Sigmoid colon (tissue), 7 donors: ENCODE results near the gene RFNG. TPM values are rescaled to one million over a fixed set of nuclear protein-coding genes. Genes with fewer than 3 reads are reported as not detected.

Experiments used
- DNase-seq: peaks from one replicate; pipeline ENCODE4 v3.0.0-alpha.2; 2019
- H3K27ac ChIP-seq, 4 donors: fragments of 200-600 bp; sonication (generic); one replicate each; pipeline ENCODE4 v1.5.1; 2016 to 2019; ENCODE audit warnings: mild to moderate bottlenecking in 1 of 4
- H3K27me3 ChIP-seq, 3 donors: fragments of 200-600 bp; sonication (generic); one replicate each; pipeline ENCODE4 v1.5.1; 2019; ENCODE audit warnings: mild to moderate bottlenecking in 1 of 3
- H3K36me3 ChIP-seq, 4 donors: fragments of 200-600 bp; sonication (generic); one replicate each; pipeline ENCODE4 v1.5.1; 2016 to 2019
- H3K4me1 ChIP-seq, 4 donors: fragments of 200-600 bp; sonication (generic); one replicate each; pipeline ENCODE4 v1.5.1; 2017 to 2019
- H3K4me3 ChIP-seq, 4 donors: fragments of 200-600 bp; sonication (generic); one replicate each; pipeline ENCODE4 v1.5.1; 2017 to 2019; ENCODE audit warnings: mild to moderate bottlenecking in 2 of 4, moderate library complexity in 1 of 4
- H3K9me3 ChIP-seq, 4 donors: fragments of 200-600 bp in 3 of 4; sonication (generic) in 3 of 4; one replicate each; pipeline versions ENCODE4 v1.5.1 to v1.6.1; 2013 to 2019
- CTCF ChIP-seq, 4 experiments: fragments of 450-650 bp in 3 of 4; fragments of 200-600 bp in 1 of 4; IDR thresholded peaks; one replicate each; pipeline ENCODE4 v1.5.1; 2016 to 2019; ENCODE audit warnings: antibody characterized with exemption in 4 of 4, mild to moderate bottlenecking in 3 of 4, moderate library complexity in 2 of 4
- EP300 ChIP-seq, 4 donors: sonication (generic); formaldehyde crosslinking; IDR thresholded peaks; one replicate each; pipeline ENCODE4 v1.6.1; 2017; ENCODE audit warnings: antibody characterized with exemption in 4 of 4
- POLR2A ChIP-seq, 2 donors: fragments of 450-650 bp; IDR thresholded peaks; one replicate each; pipeline ENCODE4 v1.6.1; 2016; ENCODE audit warnings: antibody characterized with exemption in 2 of 2, mild to moderate bottlenecking in 2 of 2, moderate library complexity in 2 of 2
- POLR2AphosphoS5 ChIP-seq, 4 donors: sonication (generic); formaldehyde crosslinking; IDR thresholded peaks; one replicate each; pipeline ENCODE4 v1.6.1; 2017; ENCODE audit warnings: antibody characterized with exemption in 4 of 4
- WGBS, 2 donors: extraction: QIAGEN DNeasy Blood & Tissue Kit; methylation state at CpG; one replicate each; pipeline ENCODE4 v1.1.7; 2013; 5-methylcytosine and 5-hydroxymethylcytosine counted together
- intact Hi-C: fragments of 100-400 bp; cut with DNase I; formaldehyde crosslinking; loops from one replicate; pipeline ENCODE4 v1.15.1; 2023
- polyA plus RNA-seq, 3 donors: library from polyadenylated mRNA; stranded (reverse); fragments of 200-250 nt; gene quantifications; one replicate each; pipeline ENCODE4 v1.2.3, GENCODE V29; 2013
- total RNA-seq, 4 donors: library from RNA; depleted of rRNA; stranded (reverse); fragments of >200 nt; gene quantifications; one replicate each; pipeline ENCODE4 v1.1.0, GENCODE V29; 2016
- donor health status: healthy with polysubstance abuse.
- donor health status: Bipolar disorder and iron deficiency.
- donor health status: healthy.

The RFNG gene
- total and polyA plus RNA-seq, 7 donors = 13.6 to 38.6 (median 33.5) TPM

DNA sequence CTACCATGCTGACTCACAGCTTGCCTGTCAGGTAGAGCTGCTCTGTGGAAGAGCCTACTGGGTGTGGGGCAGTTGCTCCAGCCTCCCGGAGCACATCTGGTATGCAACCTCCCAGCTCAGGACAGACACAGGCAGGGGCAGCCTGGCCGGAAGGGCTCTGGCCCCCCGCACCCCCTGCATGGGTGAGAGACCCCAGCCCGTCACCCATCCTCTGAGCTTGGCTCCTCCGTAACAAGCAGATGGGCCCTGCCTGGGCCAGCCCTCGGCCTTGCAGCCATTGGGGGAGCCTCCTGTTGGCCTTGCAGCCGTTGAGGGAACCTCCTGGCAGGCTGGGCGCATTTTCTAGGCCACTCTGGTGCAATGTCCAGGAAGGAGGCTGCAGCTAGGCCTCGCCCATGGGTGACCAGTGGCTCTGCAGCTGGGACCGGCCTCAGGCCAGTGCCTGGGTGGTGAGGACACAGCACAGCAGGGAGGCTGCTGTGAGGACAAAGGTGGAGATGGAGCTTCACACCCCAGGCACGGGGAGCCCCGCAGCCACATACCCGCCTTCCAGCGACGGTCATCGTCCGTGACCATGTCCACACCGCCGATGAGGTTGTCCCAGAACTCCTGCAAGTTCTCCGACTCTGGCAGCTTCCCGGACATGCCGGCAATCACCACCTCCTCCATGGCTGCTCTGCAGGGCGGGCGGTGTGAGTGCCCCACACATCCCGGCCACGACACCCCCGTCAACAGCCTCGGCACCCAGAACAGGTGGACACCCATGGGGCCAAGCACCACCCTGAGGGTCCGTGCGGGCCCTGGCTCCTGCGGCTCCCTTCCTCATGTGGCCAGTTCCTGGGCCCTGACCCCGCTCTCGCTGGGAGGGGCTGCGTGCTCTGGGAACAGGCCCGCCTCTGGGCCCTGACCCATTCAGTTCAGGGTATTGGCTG, 44.4 kb upstream of the RFNG start:
- 95% methylated on average over 35 of the region's 35 CpGs for WGBS, 2 donors
- DNase-seq = no peak
- TF ChIP-seq POLR2A (IDR thresholded peaks at IDR 0.05) = no peak
- TF ChIP-seq POLR2AphosphoS5 (IDR thresholded peaks at IDR 0.05) = no peak
- TF ChIP-seq EP300 (IDR thresholded peaks at IDR 0.05) = no peak
- TF ChIP-seq CTCF (IDR thresholded peaks at IDR 0.05) = no peak
- intact Hi-C loops = loop anchor here (5.0 kb wide), 1 partner anchor 224 kb away; the partner anchor contains the start of gene ARHGDIA
- H3K27ac ChIP-seq = peak overlapping the region in 2 of 4 donors; percentile 88 to 98
- no peaks in the 10 kb centered on the region for H3K9me3 ChIP-seq
- H3K36me3 ChIP-seq = peaks cover 36 to 51% (median 44%) of the 10 kb centered on the region in 4 donors
- peaks cover 0 to 39% (median 32%) of the 10 kb centered on the region in 4 donors for H3K4me1 ChIP-seq
- no peaks in the 10 kb centered on the region for H3K27me3 ChIP-seq
- peak overlapping the region in 3 of 4 donors; percentile 59 to 94 (median 67) for H3K4me3 ChIP-seq

GRCh38 chr17:82094931-82095776, 43.5 kb upstream of the RFNG start:
- Histone ChIP-seq H3K36me3 (peaks cover 45 to 60% (median 53%) of the 10 kb centered on the region in 4 donors), H3K4me3 (no peak overlapping the region), H3K27ac (no peak overlapping the region), H3K4me1 (peaks cover 0 to 31% (median 29%) of the 10 kb centered on the region in 4 donors), H3K27me3 (no peaks in the 10 kb centered on the region), H3K9me3 (no peaks in the 10 kb centered on the region)
- intact Hi-C loops = loop anchor here (5.0 kb wide), 1 partner anchor 223 kb away; the partner anchor contains the start of gene ARHGDIA
- WGBS, 2 donors = 92 to 94% methylated on average over 37 of the region's 37 CpGs
- no peak for DNase-seq
- TF ChIP-seq POLR2AphosphoS5 (IDR thresholded peaks at IDR 0.05) (no peak), CTCF (IDR thresholded peaks at IDR 0.05) (no peak), EP300 (IDR thresholded peaks at IDR 0.05) (no peak), POLR2A (IDR thresholded peaks at IDR 0.05) (no peak)

GRCh38 chr17:82092995-82093751, 41.6 kb upstream of the RFNG start:
- Histone ChIP-seq H3K27ac (no peak overlapping the region), H3K4me3 (no peak overlapping the region), H3K4me1 (peaks cover 0 to 18% (median 18%) of the 10 kb centered on the region in 4 donors), H3K27me3 (no peaks in the 10 kb centered on the region), H3K36me3 (peaks cover 65 to 80% (median 72%) of the 10 kb centered on the region in 4 donors), H3K9me3 (no peaks in the 10 kb centered on the region)
- intact Hi-C loops = no loop called here
- no peak for TF ChIP-seq EP300 (IDR thresholded peaks at IDR 0.05)
- no peak for TF ChIP-seq POLR2AphosphoS5 (IDR thresholded peaks at IDR 0.05)
- no peak for TF ChIP-seq POLR2A (IDR thresholded peaks at IDR 0.05)
- TF ChIP-seq CTCF (IDR thresholded peaks at IDR 0.05) = no peak
- DNase-seq = no peak
- WGBS, 2 donors = 96 to 97% methylated on average over 40 of the region's 40 CpGs

- Histone ChIP-seq H3K36me3 (peaks cover 71 to 85% (median 78%) of the 10 kb centered on the region in 4 donors), H3K4me1 (peaks cover 0 to 18% (median 16%) of the 10 kb centered on the region in 4 donors), H3K27ac (no peak overlapping the region), H3K9me3 (no peaks in the 10 kb centered on the region), H3K27me3 (no peaks in the 10 kb centered on the region), H3K4me3 (no peak overlapping the region)
- 96% methylated on average over 20 of the region's 20 CpGs for WGBS, 2 donors
- intact Hi-C loops = no loop called here
- no peak for TF ChIP-seq CTCF (IDR thresholded peaks at IDR 0.05)
- TF ChIP-seq EP300 (IDR thresholded peaks at IDR 0.05) = no peak
- TF ChIP-seq POLR2AphosphoS5 (IDR thresholded peaks at IDR 0.05) = no peak
- TF ChIP-seq POLR2A (IDR thresholded peaks at IDR 0.05) = no peak
- DNase-seq = no peak
Observed at GRCh38 chr17:82092628-82092994, 41.0 kb upstream of the RFNG start.
